Liver (tissue), 2 donors: ENCODE results near the gene AHCY.
A peak's percentile ranks its signal among the peaks of the same experiment; 100 is the strongest.

Source experiments
- CTCF ChIP-seq: fragments of 150-350 bp; IDR thresholded peaks from 2 replicates; pipeline ENCODE4 v1.5.1; 2017; ENCODE audit warnings: improper control_type of control experiment, low read depth, low read length; ENCODE audit not compliant: missing input control
- MAX ChIP-seq: IDR thresholded peaks from 2 replicates; pipeline ENCODE4 v1.6.1; 2016; ENCODE audit warnings: antibody characterized with exemption
- REST ChIP-seq: IDR thresholded peaks from 2 replicates; pipeline ENCODE4 v1.6.1; 2016; ENCODE audit warnings: antibody characterized with exemption, mild to moderate bottlenecking
- donor health status: healthy.

GRCh38 chr20:34310481-34311117, 7.4 kb upstream of the AHCY start:
- TF ChIP-seq REST (no peak), CTCF (no peak), MAX (peak; percentile 27)
